HG03066 (cell line): ENCODE measurements around the gene NDUFS7.

ENCODE experiments used
- ATAC-seq: cut with Tn5 transposase; IDR thresholded peaks from one replicate; pipeline ENCODE4 v1.9.1; 2021; ENCODE audit warnings: low read depth; ENCODE audit not compliant: unreplicated experiment

Gene NDUFS7

DNA sequence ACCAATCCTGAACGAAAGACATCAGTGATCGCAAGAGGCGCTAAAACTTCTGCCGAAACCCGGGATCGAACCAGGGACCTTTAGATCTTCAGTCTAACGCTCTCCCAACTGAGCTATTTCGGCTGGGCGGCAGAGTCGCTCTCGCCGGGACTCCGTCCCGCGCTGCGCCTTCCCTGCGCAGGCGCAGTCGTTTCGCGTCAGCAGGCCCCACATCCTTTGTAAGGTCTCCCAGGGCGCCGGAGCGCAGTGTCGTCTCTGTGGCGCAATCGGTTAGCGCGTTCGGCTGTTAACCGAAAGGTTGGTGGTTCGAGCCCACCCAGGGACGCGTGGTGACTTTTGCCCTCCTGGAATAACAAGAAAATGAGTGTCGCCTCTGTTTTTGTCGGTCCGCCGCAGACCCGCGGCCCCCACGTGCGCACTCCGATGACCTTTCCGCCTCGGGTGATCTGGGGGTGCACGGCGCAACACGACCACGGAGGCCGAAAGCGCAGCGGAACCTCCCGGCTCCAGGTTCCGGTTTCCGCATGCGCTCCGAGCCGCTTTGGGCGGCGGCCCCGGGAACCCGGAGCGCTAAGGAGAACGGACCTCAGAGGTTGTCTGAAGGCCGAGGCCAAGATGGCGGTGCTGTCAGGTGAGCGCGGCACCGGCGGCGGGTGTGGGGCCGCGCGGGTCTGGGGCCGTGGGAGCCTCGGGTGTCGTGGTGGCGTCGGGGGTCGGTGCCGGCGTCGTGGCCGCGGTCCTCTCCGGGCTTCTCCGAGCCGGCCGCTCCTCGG, at the start of gene NDUFS7:
Gene NDUFS7 (plus strand): TSS at position 596 of the 773 bp plus-strand sequence. CDS start 20 bp downstream, at position 616.
- ATAC-seq, result peak; percentile 64

DNA sequence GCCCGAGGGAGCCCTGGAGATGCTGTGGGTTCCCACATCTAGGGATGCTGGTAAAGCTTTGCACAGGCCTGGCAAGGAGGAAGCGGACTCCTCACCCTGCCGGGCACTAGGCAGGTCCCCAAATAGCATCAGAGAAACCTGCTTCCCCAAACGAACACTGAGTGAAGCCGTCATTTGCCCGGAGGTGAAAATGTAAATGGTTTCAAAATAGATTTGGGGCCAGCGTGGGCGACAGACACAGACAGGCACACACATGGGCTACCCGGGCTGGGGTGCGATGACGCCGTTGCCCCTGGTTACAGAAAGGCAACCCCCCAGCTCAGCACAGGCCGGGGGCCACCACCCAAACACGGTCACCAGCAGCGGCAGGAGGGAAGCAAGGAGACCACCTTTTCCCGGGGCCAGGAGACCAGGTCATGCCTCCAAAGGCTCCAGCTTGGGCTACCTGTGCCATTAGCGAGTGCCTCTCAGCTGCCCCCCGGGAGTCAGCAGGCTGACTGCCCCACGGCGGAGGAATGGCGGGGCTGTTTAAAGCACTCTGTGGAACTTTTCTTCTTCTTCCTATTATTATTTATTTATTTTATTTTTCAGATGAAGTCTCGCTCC, 47.5 kb upstream of the NDUFS7 start:
- ATAC-seq, result no peak

DNA sequence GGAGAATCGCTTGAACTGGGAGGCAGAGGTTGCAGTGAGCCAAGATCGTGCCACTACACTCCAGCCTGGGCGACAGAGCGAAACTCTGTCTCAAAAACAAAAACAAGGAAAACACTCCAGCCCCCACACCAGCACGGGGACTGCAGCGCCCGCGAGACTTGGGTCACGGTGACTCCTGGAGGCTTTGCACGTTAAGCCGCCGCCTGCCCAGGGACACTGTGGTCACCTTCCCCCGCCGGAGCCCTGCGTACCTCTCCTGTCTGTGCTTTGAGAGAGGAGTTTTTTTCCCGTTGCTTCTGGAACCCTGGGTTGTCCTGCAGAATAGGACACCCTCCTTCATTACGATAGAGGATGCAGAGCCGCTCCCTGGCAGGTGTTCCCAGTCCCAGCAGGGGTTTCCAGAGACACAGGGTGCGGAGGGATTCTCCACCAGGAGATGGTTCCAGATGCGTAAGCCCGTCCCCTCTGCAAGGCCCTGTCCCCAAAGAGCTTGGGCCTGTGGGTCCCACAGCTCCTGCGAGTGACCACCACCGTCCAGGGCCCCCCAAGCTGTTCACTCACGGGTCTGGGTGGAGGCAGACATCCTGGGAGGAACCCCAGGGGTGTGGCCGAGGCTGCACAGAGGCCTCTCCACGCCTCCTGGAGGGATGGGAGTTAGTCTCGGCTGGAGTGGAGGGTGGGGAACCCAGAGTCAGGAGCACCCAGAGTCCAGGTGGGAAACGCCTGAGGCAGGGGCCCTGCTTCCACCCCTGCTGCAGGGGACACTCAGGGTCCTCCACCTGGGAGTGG, 42.8 kb upstream of the NDUFS7 start:
- no peak for ATAC-seq

DNA sequence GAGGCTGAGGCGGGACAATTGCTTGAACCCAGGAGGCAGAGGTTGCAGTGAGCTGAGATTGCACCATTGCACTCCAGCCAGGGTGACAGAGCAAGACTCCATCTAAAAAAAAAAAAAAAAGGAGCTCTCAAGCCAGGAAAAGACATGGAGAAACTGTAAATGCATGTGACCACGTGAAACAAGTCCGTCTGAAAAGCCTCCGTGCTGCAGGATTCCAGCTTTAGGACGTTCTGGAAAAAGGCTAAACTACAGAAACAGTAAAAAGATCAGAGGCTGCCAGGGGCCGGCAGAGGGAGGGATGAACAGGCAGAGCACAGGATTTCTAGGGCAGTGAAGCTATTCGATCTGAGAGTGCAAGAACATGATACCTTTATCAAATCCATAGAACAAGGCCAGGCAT, 40.7 kb upstream of the NDUFS7 start:
- ATAC-seq, result no peak

DNA sequence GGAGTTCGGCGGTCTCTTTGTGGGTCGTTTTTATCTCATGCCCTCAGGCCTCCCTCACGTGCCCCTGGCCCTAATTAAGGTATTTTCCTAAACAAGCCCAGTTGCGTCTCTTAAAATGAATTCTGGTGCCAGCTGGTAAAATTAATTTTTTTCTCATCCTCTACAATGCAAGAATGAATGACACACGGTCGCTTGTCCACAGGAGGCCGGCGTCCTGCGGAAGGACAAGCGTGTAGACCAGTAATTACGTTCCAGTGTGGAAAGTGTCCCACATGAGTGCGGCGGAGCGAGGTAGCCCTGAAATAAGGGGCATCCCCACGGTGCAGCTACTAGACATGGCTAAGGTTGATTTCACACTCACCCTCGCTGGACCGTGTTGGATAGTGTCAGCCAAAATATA, 34.5 kb upstream of the NDUFS7 start:
- no peak for ATAC-seq

DNA sequence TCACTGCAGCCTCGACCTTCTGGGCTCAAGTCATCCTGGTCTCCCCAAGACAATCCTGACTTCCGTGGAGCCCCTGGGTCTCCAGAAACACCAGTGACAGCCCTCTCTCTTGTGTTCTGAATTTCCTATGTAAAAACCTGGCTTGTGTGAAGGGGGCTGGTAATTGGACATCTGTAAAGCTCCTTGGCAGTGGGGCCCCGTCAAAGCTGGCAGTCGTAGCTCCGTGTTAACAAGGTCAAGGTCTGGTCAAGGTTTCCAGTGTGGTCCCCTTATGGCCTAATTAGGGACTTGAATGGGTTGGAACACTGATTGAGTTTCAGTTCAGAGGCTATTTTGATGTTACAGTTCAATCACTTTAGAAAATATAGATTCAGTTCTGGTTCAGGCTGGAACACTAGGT, 32.8 kb upstream of the NDUFS7 start:
- no peak for ATAC-seq

DNA sequence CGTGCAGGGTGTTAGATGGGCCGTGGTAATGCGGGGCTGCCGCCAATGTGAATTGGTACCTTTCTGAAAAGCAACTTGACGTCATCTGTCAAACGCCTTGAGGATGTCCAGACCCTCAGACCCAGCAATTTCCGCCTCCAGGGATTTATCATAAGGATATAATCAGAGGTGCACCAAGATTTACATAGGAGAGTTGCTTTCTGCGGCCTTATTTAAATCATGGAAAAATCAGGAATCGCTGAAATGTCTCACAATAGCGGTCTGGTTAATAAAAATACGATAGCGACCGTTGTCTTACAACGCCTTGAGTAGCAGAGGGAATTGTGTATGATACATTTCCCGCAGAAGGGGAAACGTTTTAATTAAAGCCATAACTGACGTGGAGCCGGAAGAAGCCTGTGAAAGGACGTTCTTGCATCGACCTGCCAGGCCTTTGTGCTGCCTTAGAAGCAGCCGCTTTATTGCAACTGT, 32.3 kb upstream of the NDUFS7 start:
- no peak for ATAC-seq

DNA sequence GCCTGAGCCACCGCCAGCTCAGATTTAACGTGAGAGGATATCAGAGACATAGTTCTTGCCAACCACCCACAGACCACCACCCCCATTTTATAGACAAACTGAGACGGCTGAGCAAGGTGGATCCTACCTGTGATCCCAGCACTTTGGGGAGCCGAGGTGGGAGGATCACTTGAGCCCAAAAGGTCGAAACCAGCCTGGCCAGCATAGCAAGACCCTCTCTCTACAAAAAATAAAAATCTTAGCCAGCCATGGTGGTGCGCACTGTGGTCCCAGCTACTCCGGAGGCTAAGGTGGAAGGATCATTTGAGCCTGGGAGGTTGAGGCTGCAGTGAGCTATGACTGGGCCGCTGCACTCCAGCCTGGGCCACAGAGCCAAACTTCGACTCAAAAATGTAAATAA, 30.6 kb upstream of the NDUFS7 start:
- no peak for ATAC-seq

DNA sequence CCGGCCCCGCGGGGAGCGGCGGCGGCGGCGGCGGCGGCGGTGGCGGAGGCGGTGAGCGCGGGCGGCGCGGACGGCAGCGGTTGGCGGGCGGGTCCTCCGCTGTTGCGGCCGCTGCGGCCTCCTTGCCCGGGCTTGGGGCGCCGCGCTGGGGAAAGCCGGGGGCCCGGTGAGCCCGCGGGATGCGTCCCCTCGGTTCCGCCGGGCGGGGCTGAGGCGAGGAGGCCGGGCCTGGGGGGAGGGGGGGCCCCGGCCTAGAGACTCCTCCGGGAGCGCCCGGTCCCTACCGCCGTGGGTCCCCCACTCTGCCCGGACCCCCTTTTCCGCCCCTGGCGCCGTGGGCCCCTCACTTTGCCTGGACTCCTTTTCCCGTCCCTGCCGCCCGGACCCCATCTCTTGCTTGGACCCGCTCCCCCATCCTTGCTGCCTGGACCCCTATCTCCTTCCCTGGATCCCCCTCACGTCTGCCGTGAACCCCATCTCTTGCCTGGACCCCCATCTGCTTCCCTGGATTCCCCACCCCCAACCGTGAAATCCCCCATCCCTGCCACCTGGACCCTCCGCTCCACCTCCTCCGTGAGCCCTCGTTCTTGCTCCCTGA, 28.6 kb upstream of the NDUFS7 start:
- ATAC-seq, result no peak

DNA sequence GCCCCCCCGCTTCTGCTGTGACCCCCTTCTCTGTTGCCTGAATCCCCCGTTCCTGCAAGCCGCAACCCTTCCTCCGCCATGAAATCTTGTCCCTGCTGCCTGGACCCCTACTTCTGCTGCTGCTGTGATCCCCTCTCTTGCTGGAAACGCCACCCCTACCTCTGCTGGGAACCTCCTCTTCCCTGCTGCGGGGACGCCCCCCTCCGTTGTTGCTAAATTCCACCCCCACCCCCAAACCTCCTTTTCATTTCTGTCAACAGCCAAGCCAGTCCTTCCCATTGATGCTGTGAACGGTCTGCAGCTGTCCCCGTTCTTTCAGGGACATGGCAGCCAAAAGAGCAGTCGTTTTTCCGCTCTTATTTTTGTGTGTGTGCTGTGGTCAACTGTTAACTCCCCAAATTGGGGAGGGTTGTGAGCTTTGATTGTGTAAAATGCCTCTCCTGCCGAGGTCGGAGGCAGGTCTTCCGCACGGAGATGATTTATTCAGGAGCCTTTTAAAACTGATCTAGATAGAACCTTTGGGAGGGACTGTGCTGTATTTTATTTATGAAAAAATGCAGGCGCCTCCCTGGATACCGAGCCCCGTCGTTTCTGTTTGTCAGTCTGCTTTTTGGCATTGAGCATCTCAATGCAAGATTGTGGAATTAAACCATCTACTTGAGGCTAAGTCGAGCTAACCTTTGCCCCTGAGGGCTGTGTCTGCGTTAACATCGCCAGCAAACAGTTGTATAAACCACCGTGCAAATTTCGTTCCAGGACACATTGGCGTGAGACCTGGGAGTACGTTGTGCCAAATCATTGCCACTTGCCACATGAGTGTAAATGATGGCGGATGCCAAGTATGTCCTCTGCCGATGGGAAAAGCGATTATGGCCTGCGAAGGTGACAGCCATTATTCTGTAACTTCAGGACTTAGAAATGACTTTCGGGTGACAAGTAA, 27.9 kb upstream of the NDUFS7 start:
- ATAC-seq, result no peak

DNA sequence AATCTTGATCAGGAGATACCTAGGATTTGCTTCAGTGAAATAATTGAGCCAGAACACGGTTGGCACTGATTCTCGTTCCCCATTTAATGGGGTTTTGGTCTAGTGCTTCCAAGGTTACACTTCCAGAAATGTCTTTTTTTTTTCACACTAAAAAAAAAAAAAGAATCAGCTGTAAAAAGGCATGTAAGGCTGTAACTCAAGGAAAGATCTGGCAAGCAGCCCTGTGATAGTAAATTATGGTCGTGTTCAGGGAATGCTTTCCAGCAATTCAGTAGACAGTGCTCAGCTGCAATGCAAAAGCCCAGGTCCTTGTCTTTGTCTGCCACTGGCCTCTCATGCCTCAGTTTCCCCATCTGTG, 27.2 kb upstream of the NDUFS7 start:
- ATAC-seq, result no peak

DNA sequence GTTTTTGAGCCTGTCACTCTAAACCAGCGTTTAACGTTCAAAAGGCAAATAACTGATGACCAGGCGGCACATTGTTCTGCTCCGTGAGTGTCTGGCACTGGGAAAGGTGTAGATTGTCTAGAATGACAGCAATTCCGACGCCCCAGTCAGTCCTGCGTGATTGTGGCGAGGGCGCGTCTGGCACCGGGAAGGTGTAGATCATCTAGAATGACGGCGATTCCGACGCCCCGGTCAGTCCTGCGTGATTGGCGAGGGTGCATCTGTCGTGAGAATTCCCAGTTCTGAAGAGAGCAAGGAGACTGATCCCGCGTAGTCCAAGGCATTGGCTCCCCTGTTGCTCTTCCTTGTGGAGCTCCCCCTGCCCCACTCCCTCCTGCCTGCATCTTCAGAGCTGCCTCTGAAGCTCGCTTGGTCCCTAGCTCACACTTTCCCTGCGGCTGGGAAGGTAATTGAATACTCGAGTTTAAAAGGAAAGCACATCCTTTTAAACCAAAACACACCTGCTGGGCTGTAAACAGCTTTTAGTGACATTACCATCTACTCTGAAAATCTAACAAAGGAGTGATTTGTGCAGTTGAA, 26.1 kb upstream of the NDUFS7 start:
- no peak for ATAC-seq

DNA sequence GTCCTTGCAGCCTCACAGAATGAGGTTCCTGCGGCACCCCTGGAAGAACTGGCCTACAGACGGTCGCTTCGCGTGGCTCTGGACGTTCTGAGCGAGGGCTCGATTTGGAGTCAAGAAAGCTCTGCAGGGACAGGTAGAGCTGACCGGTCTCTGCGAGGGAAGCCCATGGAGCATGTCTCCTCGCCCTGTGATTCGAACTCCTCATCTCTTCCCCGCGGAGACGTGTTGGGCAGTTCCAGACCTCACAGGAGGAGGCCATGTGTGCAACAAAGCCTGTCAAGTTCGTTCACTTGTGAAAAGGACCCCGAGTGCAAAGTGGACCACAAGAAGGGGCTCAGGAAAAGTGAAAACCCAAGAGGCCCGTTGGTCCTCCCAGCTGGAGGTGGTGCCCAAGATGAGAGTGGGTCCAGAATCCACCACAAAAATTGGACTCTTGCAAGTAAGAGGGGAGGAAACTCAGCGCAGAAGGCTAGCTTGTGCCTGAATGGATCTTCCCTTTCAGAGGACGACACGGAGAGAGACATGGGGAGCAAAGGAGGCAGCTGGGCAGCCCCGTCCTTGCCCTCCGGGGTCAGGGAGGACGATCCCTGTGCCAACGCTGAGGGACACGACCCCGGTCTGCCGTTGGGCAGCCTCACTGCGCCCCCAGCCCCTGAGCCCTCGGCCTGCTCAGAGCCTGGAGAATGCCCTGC, 23.4 kb upstream of the NDUFS7 start:
- no peak for ATAC-seq

DNA sequence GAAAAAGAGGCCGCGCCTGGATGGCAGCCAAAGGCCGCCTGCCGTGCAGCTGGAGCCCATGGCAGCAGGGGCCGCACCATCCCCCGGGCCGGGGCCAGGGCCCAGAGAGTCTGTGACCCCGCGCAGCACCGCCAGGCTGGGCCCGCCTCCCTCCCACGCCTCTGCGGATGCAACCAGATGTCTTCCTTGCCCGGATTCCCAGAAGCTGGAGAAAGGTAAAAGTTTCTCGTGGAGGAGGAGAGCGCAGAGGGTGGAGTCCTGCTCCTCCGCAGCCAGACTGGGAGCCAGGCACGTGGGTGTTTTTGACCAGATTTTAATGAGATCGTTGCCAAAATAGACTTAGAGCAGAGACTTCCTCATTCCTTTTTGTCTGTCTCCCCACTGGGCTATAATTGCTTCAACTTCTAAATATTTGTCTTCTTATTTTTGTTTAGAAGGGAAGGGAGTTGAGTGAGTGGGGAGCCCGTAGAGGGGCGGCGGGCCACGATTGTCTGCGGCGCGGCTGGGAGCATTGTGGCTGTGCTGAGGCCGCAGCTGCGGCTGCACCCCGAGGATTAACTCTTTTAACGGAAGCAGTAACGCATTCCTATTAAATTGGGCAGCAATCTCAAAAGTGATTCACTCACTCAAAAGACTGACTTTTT, 22.8 kb upstream of the NDUFS7 start:
- ATAC-seq, result no peak

DNA sequence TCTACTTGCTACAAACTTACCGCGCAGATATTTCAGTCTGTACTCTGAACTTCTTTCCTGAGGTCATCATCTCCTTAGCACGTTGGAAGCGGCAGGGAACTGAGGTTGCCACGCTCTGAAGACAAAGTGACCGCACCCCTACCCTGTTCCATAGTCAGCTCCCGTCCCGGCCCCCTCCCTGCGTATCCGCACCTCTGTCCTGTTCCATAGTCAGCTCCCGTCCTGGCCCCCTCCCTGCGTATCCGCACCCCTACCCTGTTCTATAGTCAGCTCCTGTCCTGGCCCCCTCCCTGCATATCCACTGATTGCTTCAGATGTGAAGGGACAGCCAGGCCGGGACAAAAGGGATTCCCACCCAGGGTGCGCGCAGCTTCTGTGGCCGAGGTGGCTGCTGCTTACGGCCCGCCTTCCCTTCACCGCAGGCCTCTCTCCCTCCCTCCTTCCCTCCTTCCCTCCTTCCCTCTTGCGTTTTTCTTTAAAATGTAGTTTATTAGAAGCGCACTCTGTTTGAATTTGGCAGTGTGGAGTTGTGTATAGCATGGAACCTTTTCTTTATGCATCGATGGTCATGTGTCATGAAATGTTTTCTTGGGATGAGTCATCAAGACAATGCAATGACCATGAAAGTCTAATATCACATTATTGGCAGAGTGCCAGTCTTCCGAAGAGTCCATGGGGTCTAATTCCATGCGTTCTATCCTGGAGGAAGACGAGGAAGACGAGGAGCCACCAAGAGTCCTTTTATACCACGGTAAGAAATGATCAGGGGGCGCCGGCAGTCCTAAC, 21.9 kb upstream of the NDUFS7 start:
- ATAC-seq, result no peak

DNA sequence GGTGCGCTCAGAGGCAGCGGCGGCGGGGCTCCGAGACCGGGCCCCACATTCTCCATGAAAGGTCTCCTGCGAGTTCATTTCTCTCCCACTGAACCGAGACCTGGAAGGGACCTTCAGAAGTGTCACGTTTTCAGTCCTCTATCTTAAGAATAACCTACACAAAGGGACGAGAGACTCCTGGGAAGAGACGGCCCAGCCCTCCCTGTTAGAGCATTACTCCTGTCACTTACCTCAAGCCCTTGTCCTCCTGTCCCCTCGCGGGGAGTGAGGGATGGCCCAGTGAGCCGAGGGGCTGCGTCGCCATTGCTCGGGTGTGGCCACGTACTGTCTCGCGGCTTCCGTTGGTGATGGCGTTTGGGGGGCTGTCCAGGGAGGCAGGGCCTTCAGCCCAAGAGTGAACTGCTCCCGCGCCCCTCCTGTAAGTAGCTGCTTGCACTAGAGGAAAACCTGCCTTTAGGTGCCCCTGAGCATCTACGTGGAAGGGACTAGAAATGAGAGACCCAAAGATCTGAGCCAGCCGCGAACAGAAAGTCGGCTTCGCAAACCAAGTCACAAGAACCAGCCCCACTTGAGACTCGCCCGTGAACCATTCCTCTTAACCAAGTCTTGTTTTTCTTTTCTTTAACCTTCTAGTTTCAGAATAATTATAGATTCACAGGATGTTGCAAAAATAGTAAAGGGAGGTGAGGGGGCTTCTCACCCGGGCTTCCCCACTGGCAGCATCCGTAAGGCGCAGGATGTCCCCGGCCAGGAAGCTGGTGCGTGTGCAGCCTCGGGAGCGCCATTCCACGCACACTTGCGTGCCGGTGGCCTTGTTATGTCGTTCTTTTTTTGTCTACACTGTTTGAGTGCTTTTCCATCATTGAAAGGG, 21.1 kb upstream of the NDUFS7 start:
- ATAC-seq, result no peak

DNA sequence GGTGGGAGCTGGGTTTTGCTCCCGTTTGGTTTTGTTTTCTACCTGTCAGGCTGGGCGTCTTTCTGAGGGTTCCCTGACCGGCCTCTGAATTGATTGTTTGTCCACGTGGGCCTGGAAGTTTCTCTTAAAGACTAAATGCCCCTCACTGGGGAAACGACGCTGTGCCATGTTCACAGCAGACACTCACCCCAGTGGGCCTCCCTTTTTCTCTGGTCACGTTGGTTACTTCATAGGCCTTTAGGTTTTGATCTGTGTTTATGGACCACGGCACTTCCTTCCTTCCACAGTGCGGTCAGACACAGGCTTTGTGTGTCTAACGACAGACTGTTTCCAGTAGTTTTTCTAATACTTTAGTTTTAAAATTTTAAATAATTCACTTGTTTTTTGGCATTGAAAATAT, 20.1 kb upstream of the NDUFS7 start:
- no peak for ATAC-seq
